HEK293T (cell line): ENCODE data around the gene CYB5R2.

Experiments
- ARNT ChIP-seq: fragments of 450-650 bp; IDR thresholded peaks from 2 replicates; pipeline ENCODE4 v1.6.1; 2017; ENCODE audit warnings: mild to moderate bottlenecking
- BHLHE40 ChIP-seq: fragments of 450-650 bp; IDR thresholded peaks from 2 replicates; pipeline ENCODE4 v1.6.1; 2016; ENCODE audit warnings: mild to moderate bottlenecking, moderate library complexity, borderline replicate concordance
- FOXA1 ChIP-seq: fragments of 450-650 bp; IDR thresholded peaks from 2 replicates; pipeline ENCODE4 v1.6.1; 2016; ENCODE audit warnings: mild to moderate bottlenecking
- FOXK2 ChIP-seq: fragments of 450-650 bp; IDR thresholded peaks from 2 replicates; pipeline ENCODE4 v1.6.1; 2016; ENCODE audit warnings: mild to moderate bottlenecking
- FOXM1 ChIP-seq: fragments of 450-650 bp; IDR thresholded peaks from 2 replicates; pipeline ENCODE4 v1.6.1; 2017; ENCODE audit warnings: mild to moderate bottlenecking, borderline replicate concordance
- HDGF ChIP-seq: fragments of 450-650 bp; IDR thresholded peaks from 2 replicates; pipeline ENCODE4 v1.6.1; 2017; ENCODE audit warnings: antibody characterized with exemption, borderline replicate concordance
- L3MBTL2 ChIP-seq: fragments of 450-650 bp; conservative IDR thresholded peaks from 2 replicates; pipeline ENCODE4 v1.6.1; 2016; ENCODE audit warnings: mild to moderate bottlenecking
- NFRKB ChIP-seq: fragments of 450-650 bp; IDR thresholded peaks from 2 replicates; pipeline ENCODE4 v1.6.1; 2016; ENCODE audit warnings: mild to moderate bottlenecking, moderate library complexity
- SP1 ChIP-seq: fragments of 450-650 bp; IDR thresholded peaks from 2 replicates; pipeline ENCODE4 v1.6.1; 2017
- SUZ12 ChIP-seq: fragments of 450-650 bp; IDR thresholded peaks from 2 replicates; pipeline ENCODE4 v1.6.1; 2016; ENCODE audit warnings: mild to moderate bottlenecking
- TARDBP ChIP-seq: fragments of 450-650 bp; IDR thresholded peaks from 2 replicates; pipeline ENCODE4 v1.6.1; 2016
- ZNF384 ChIP-seq: fragments of 450-650 bp; IDR thresholded peaks from 2 replicates; pipeline ENCODE4 v1.6.1; 2016
- TF ChIP-seq, protein P1 (sequence below): fragments of 450-650 bp; IDR thresholded peaks from 2 replicates; pipeline ENCODE4 v1.6.1; 2016

DNA sequence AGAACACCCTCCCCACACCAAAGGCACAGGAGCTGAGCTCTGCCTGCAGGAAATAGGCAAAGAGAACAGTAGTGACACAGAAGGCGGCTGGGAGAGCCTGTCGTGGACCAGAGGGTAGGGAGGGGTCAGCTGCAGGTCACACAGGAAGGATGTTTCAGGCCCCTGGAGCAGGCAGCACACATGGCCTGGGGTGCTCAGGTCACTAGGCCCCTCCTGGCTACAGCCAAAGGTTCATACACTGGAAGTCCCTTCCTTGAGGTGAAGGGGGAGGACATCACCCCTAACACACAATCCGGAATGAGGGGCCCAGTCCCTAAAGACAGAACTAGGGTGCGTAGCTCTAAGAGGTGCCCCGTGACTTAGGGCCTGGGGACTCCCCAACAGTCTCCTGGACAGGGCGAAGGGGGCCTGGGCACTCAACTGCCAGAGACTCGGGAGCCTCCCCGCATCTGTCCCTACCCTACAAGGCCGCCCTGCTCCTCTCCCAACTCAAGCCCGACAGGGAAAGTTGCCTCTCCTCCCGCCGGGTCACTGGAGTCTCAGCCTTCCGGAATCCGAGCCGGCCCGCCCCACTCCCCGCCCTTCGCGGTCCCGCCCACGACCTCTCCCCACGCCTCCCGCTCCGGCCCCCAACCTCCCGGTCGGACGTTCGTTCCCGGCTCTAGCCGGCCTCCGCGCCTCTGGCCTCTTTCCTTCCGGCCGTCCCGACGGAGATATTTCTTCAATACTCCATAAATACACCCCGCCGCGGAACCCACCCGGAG is at the start of gene CYB5R2:
- TF ChIP-seq FOXM1 (no peak), TARDBP (no peak), BHLHE40 (no peak), FOXA1 (no peak), HDGF (no peak), SUZ12 (no peak), SP1 (no peak), ZNF384 (no peak), NFRKB (no peak), L3MBTL2 (no peak), ARNT (no peak), FOXK2 (no peak)
- TF ChIP-seq, protein P1, sequence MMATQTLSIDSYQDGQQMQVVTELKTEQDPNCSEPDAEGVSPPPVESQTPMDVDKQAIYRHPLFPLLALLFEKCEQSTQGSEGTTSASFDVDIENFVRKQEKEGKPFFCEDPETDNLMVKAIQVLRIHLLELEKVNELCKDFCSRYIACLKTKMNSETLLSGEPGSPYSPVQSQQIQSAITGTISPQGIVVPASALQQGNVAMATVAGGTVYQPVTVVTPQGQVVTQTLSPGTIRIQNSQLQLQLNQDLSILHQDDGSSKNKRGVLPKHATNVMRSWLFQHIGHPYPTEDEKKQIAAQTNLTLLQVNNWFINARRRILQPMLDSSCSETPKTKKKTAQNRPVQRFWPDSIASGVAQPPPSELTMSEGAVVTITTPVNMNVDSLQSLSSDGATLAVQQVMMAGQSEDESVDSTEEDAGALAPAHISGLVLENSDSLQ, result no peak
